Neural progenitor cell (in vitro differentiated cells): ENCODE measurements around the gene ZNF292.

ENCODE experiments used
- CTCF ChIP-seq: fragments of 200-600 bp; sonication (generic); IDR thresholded peaks from 2 replicates; pipeline ENCODE4 v1.5.1; 2017; ENCODE audit warnings: antibody characterized with exemption, mild to moderate bottlenecking
- EZH2phosphoT487 ChIP-seq: fragments of 200-600 bp; sonication (generic); IDR thresholded peaks from 2 replicates; pipeline ENCODE4 v1.6.1; 2017; ENCODE audit warnings: antibody characterized with exemption

- TF ChIP-seq CTCF (no peak), EZH2phosphoT487 (no peak)
These were observed 58.0 kb downstream of the ZNF292 start for GRCh38 chr6:87213364-87213763.
